SK-N-MC (cell line): ENCODE data around the gene OSGEP.

Experiments used
- EZH2 ChIP-seq: fragments of 200-600 bp; sonication (generic); IDR thresholded peaks from one replicate; pipeline ENCODE4 v1.6.1; 2017; ENCODE audit warnings: antibody characterized with exemption
- FOXP2 ChIP-seq: optimal IDR thresholded peaks from 2 replicates; pipeline ENCODE3; 2011; ENCODE audit warnings: mild to moderate bottlenecking, moderate library complexity; ENCODE audit not compliant: insufficient read depth; ENCODE audit errors: extremely low read length, control extremely low read depth
- POLR2AphosphoS5 ChIP-seq: IDR thresholded peaks from 2 replicates; pipeline ENCODE4 v1.6.1; 2012; ENCODE audit warnings: mild to moderate bottlenecking, low read depth, low read length, borderline replicate concordance

- TF ChIP-seq POLR2AphosphoS5 (no peak), EZH2 (no peak), FOXP2 (no peak)
These were observed 27.8 kb upstream of the OSGEP start for GRCh38 chr14:20482382-20482781.
